HG02798 (cell line): Measurements from ENCODE around the gene KLHL4.
"Not testable (repeated sequence)": the region's sequence is repeated elsewhere in the genome, so short reads cannot be mapped to it uniquely, and the experiment has no call there.

Experiments used
- ATAC-seq: cut with Tn5 transposase; IDR thresholded peaks from one replicate; pipeline ENCODE4 v1.9.1; 2021; ENCODE audit warnings: mild to moderate bottlenecking; ENCODE audit not compliant: unreplicated experiment, poor library complexity

The KLHL4 gene, protein sequence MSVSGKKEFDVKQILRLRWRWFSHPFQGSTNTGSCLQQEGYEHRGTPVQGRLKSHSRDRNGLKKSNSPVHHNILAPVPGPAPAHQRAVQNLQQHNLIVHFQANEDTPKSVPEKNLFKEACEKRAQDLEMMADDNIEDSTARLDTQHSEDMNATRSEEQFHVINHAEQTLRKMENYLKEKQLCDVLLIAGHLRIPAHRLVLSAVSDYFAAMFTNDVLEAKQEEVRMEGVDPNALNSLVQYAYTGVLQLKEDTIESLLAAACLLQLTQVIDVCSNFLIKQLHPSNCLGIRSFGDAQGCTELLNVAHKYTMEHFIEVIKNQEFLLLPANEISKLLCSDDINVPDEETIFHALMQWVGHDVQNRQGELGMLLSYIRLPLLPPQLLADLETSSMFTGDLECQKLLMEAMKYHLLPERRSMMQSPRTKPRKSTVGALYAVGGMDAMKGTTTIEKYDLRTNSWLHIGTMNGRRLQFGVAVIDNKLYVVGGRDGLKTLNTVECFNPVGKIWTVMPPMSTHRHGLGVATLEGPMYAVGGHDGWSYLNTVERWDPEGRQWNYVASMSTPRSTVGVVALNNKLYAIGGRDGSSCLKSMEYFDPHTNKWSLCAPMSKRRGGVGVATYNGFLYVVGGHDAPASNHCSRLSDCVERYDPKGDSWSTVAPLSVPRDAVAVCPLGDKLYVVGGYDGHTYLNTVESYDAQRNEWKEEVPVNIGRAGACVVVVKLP

DNA sequence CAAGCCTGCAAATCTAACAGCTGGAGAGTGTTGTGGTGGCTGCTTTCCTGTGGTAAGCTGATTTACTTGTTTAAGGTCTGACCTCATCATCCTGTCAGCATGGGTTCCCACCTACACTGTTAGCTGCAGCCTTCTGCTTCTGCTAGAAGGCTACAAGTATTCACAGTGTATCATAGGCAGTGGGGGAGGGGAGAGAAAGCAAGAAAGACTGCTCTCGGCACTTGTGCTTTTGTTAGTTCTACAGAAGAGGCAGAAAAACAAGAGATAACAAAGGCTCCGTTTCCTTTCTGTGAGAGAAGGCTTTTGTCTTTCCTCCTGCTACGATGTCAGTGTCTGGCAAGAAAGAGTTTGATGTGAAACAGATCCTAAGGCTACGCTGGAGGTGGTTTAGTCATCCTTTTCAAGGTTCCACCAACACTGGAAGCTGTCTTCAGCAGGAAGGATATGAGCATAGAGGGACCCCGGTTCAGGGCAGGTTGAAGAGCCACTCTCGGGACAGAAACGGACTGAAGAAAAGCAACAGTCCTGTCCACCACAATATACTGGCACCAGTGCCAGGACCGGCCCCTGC is at the start of gene KLHL4:
Gene KLHL4 (plus strand): TSS at position 232 of the 571 bp plus-strand sequence. CDS start 92 bp downstream, at position 324.
- no peak for ATAC-seq

DNA sequence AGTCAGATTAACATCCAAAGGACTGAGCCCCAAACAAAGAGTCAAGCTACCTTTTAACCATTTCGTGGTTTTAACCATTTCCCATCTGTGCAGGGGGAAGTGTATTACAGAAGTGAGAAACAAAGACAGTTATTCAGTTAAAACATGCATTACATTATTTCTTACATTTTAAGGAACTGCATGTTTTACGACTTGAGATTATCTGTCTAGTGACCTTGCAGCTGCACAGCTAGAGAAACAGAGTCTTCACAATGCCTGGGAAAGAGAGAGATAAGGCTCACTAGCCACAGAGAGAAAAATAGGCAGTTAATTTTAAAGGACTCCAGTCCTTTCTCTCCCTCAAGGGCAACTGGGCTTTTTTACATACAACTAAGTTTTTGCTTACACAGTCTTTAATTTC is 48.7 kb upstream of the KLHL4 start:
- no peak for ATAC-seq

DNA sequence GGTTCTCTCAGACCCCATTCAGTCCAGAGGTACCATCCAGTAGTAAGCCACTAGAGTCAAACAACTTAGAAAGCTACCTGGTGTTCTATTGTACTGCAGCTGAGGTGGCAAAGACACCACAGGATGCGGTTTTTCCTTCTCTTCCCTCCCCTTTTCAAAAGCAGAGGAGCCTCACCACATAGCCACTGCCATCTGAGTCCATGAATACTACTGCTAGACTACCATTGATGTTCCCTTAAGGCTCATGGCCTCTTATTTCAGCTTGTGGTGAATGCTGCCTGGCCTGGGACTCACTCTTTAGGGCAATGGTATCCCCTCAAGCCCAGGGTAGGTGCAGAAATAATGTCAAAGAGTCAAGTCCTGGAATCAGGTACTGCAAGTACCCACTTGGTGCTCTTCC is 41.8 kb upstream of the KLHL4 start:
- no peak for ATAC-seq

GRCh38 chrX:87478703-87479102 is 38.9 kb upstream of the KLHL4 start:
- not testable (repeated sequence) for ATAC-seq

GRCh38 chrX:87489071-87489470 is 28.5 kb upstream of the KLHL4 start:
- ATAC-seq: no peak

DNA sequence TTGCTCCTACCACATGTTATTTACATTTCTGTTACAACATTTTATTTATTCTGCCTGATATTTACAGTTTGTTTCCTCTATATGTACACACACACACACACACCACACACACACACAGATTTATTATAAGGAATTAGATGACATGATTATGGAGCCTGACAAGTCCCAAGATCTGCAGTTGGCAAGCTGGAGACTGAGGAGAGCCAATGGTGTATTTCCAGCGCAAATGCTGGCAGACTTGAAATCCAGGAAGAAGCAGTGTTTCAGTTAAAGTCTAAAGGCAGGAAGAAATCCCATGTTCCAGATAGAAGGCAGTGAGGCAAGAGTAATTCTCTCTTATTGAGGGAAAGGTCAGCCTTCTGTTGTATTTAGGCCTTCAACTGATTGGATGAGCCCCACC is 1.8 kb upstream of the KLHL4 start:
- no peak for ATAC-seq

DNA sequence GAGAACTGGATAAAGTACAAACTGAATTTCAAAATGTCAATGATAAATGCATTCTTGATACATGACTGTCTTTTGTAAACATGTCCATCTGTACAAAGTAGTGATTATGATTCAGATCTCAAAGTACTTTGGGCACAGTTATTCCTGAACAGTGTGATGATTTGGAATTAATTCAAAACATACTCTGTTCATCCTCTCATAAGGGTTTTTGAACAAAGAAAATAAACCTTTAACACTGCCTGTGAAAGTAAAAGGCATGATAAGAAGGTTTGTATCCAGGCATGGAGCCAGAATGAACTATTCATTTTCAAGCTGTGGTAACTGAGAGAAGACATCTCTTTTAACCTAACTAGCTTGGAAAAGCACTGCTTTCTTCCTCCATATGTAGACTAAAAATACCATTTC is 883 bp upstream of the KLHL4 start:
- no peak for ATAC-seq

GRCh38 chrX:87518504-87518903 is 902 bp downstream of the KLHL4 start:
- ATAC-seq: no peak

DNA sequence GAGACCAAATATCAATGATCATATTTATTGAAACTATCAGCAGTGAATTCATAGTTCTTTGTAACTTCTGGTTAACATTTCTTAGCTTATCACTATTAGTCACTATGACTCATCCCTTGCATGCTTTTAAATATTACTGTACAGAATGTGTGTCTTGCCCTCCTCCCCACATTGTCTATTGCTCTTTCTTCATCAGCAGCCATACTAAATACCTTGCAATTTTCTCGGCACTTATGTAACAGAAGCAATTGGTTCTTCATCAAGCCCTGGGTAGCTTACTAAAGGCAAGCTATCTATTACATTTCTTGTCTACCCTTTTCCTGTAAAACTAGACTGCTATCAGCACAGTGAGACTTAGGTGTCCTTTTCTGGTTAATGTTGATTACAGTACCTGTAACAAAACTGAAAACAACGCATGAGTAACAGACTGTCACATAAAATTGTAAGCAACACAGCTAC is 8.2 kb downstream of the KLHL4 start:
- no peak for ATAC-seq

GRCh38 chrX:87526281-87526680 is 8.7 kb downstream of the KLHL4 start:
- ATAC-seq: no peak

- no peak for ATAC-seq
These were observed 10.9 kb downstream of the KLHL4 start for GRCh38 chrX:87528487-87528886.

GRCh38 chrX:87571964-87572363 is 54.4 kb downstream of the KLHL4 start:
- ATAC-seq: no peak

GRCh38 chrX:87572901-87573300 is 55.3 kb downstream of the KLHL4 start:
- no peak for ATAC-seq

DNA sequence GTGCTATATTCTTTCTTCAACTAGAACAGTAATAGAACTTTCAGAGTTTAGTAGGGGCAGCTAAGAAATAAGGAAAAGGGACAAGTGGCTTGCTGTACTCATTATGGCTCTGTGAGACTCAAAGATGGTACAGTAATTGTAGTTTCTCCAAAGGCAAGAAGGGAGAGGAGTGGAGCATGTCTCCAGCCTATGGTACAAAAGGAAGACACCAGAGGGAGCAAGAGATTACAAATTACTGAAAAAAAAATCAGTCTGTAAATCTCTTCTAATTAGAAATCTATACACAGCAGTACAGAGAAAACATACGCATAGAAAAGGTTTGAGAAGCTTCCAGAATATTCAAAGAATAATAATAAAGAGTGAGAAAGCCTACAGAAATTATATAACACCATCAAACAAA is 61.4 kb downstream of the KLHL4 start:
- no peak for ATAC-seq

GRCh38 chrX:87580862-87581261 is 63.3 kb downstream of the KLHL4 start:
- no peak for ATAC-seq

- ATAC-seq: no peak
These were observed 64.9 kb downstream of the KLHL4 start for GRCh38 chrX:87582453-87582852.

- ATAC-seq: no peak
These were observed 66.1 kb downstream of the KLHL4 start for GRCh38 chrX:87583679-87584078.

DNA sequence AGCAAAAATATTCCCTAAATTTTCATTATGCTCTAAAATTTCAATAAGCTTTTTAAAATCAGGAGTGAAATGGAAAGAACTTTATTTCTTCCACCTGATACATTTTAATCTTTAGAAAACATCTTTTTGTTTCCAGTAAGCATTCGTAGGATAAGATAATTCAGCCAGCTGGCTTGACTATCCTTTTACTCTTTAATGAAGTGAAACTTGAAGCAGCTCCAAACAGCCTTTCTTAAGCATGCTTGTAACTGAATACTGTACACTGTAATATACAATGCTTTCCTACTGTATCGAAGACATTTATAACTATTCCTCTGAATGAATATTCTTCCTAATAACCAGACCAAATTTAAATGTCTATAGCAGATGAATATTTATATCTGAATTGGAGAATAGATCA is 98.8 kb downstream of the KLHL4 start:
- ATAC-seq: no peak

DNA sequence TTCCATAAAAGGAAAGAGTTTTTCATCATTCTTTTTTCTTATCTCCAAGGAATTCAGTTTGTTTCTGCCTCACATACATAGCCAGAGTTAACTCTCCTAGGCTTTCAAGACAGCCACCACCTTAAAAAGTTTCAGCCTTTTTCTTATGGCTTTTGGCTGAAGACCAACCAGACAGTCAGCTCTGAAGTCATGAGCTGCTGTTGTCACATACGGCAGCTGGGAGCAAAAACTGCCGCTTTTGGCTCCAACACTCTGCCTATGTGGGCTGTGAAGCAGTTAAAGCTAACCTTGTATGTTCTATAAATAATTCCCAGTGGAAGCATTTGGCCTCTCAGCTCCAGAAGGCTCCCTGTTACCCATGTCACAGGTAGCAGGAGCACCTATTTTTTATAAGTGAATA is 104.1 kb downstream of the KLHL4 start:
- ATAC-seq: no peak

DNA sequence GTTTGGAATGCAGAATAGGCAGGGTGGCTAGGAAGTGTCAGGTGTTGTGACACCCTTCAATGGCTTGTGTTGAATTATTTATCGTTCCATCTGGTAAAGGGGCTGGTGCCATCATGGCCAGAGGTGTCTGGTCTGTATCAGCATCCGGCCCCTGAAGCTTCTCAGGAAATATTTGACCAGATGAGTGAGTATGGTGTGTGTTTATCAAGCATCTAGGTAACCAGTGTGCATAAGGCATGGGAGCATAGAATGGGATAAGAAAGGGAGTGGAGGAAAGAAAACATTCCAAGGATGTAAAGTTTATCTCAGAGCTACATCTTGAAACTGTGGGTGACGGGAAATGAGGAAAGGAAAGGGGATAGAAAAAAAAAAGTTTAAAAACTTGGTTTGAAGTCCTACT is 109.4 kb downstream of the KLHL4 start:
- ATAC-seq: no peak

DNA sequence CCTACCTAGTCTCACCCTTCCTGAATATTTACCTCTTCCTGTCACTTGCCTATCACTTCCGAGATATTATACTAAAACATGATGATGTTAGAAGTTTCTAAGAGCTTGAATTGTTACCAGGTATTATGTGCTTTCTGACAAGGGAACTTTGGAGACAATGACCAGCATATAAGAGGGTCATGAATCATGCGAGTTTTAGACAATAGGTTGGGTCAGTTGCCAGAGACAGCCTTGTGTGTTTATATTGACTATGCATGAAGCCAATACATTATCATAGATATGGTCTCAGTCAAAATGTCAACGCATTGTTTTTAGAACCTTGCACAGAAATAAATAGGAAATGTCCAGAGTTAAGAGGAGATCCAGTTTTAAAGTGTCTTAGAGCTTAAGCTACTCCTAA is 116.8 kb downstream of the KLHL4 start:
- ATAC-seq: no peak
